ENCODE results near the gene SALL4. TPM values are rescaled to one million over a fixed set of nuclear protein-coding genes. Genes with fewer than 3 reads are reported as not detected.
"Not testable (repeated sequence)": the region's sequence is repeated elsewhere in the genome, so short reads cannot be mapped to it uniquely, and the experiment has no call there.

Gene SALL4
- total and polyA plus RNA-seq, 4 donors, result 0.06 to 3.8 (median 0.43) TPM

- no peaks in the 10 kb centered on the region for H3K4me1 ChIP-seq (ENCODE audit: control insufficient read depth in 5 of 5, insufficient read depth in 5 of 5, low read length in 5 of 5)
- H3K27ac ChIP-seq (ENCODE audit: low read depth in 1 of 2, low read length in 1 of 2), result no peak overlapping the region
- no peaks in the 10 kb centered on the region for H3K36me3 ChIP-seq (ENCODE audit: control insufficient read depth in 4 of 4, insufficient read depth in 4 of 4, low read length in 4 of 4)
- no peak for TF ChIP-seq CTCF (IDR thresholded peaks at IDR 0.05; ENCODE audit: control extremely low read depth, extremely low read depth)
- H3K4me3 ChIP-seq, result peak overlapping the region; percentile 1
- 30 to 37% methylated on average over 15 to 16 of the region's 16 CpGs for WGBS, 2 donors
- ATAC-seq (ENCODE audit: insufficient read depth, low FRiP score) (no peak), DNase-seq (peak in 2 of 3 donors; percentile 17 to 25)
- no peak overlapping the region for H3K9ac ChIP-seq (ENCODE audit: insufficient read depth in 1 of 2, low read length in 2 of 2)
- H3K27me3 ChIP-seq (ENCODE audit: control insufficient read depth in 3 of 3, insufficient read depth in 3 of 3, low read length in 2 of 3), result no peaks in the 10 kb centered on the region
- H3K9me3 ChIP-seq (ENCODE audit: control insufficient read depth in 4 of 4, insufficient read depth in 3 of 4, low read length in 3 of 4), result no peaks in the 10 kb centered on the region
These were observed 33.4 kb downstream of the SALL4 start for GRCh38 chr20:51768759-51769517.

- Histone ChIP-seq H3K27me3 (ENCODE audit: control insufficient read depth in 3 of 3, insufficient read depth in 3 of 3, low read length in 2 of 3) (no peaks in the 10 kb centered on the region), H3K4me1 (ENCODE audit: control insufficient read depth in 5 of 5, insufficient read depth in 5 of 5, low read length in 5 of 5) (no peaks in the 10 kb centered on the region), H3K27ac (ENCODE audit: low read depth in 1 of 2, low read length in 1 of 2) (peak within 1 kb of the TSS in 1 of 2 donors; percentile 74), H3K9me3 (ENCODE audit: control insufficient read depth in 4 of 4, insufficient read depth in 3 of 4, low read length in 3 of 4) (no peaks in the 10 kb centered on the region), H3K36me3 (ENCODE audit: control insufficient read depth in 4 of 4, insufficient read depth in 4 of 4, low read length in 4 of 4) (no peaks in the 10 kb centered on the region), H3K4me3 (peak within 1 kb of the TSS; percentile 75), H3K9ac (ENCODE audit: insufficient read depth in 1 of 2, low read length in 2 of 2) (peak within 1 kb of the TSS; percentile 46 to 82)
- DNase-seq (peak; percentile 34 to 48 (median 37)), ATAC-seq (ENCODE audit: insufficient read depth, low FRiP score) (peak; percentile 7)
- 1% methylated on average over 47 to 130 of the region's 131 CpGs for WGBS, 2 donors
- TF ChIP-seq CTCF (IDR thresholded peaks at IDR 0.05; ENCODE audit: control extremely low read depth, extremely low read depth), result no peak
These were observed 34.2 kb downstream of the SALL4 start, which contains the start of gene ATP9A for GRCh38 chr20:51767867-51768758. TSS of gene ATP9A (minus strand) at chr20:51768390. CDS start at chr20:51768369, 21 bp downstream.

GRCh38 chr20:51766994-51767866 is 35.1 kb downstream of the SALL4 start:
- Histone ChIP-seq H3K27me3 (ENCODE audit: control insufficient read depth in 3 of 3, insufficient read depth in 3 of 3, low read length in 2 of 3) (no peaks in the 10 kb centered on the region), H3K27ac (ENCODE audit: low read depth in 1 of 2, low read length in 1 of 2) (peak overlapping the region in 1 of 2 donors; percentile 74), H3K4me1 (ENCODE audit: control insufficient read depth in 5 of 5, insufficient read depth in 5 of 5, low read length in 5 of 5) (no peaks in the 10 kb centered on the region), H3K9ac (ENCODE audit: insufficient read depth in 1 of 2, low read length in 2 of 2) (peak overlapping the region; percentile 46 to 82), H3K9me3 (ENCODE audit: control insufficient read depth in 4 of 4, insufficient read depth in 3 of 4, low read length in 3 of 4) (no peaks in the 10 kb centered on the region), H3K4me3 (peak overlapping the region; percentile 75), H3K36me3 (ENCODE audit: control insufficient read depth in 4 of 4, insufficient read depth in 4 of 4, low read length in 4 of 4) (no peaks in the 10 kb centered on the region)
- DNase-seq (peak; percentile 56 to 78 (median 75)), ATAC-seq (ENCODE audit: insufficient read depth, low FRiP score) (peak; percentile 93)
- TF ChIP-seq CTCF (IDR thresholded peaks at IDR 0.05; ENCODE audit: control extremely low read depth, extremely low read depth), result no peak
- WGBS, 2 donors, result 1% methylated on average over 53 to 61 of the region's 61 CpGs

- DNase-seq, result not testable (repeated sequence)
These were observed 36.9 kb downstream of the SALL4 start for GRCh38 chr20:51765381-51765780.

More at GRCh38 chr20:51765381-51765780, 36.9 kb downstream of the SALL4 start:
- H3K9ac ChIP-seq (ENCODE audit: insufficient read depth in 1 of 2, low read length in 2 of 2); H3K27me3 ChIP-seq (ENCODE audit: control insufficient read depth in 3 of 3, insufficient read depth in 3 of 3, low read length in 2 of 3); H3K4me3 ChIP-seq; H3K9me3 ChIP-seq (ENCODE audit: control insufficient read depth in 4 of 4, insufficient read depth in 3 of 4, low read length in 3 of 4); ATAC-seq (ENCODE audit: insufficient read depth, low FRiP score); H3K4me1 ChIP-seq (ENCODE audit: control insufficient read depth in 5 of 5, insufficient read depth in 5 of 5, low read length in 5 of 5); H3K27ac ChIP-seq (ENCODE audit: low read depth in 1 of 2, low read length in 1 of 2); H3K36me3 ChIP-seq (ENCODE audit: control insufficient read depth in 4 of 4, insufficient read depth in 4 of 4, low read length in 4 of 4): not testable (repeated sequence)
- WGBS, 2 donors, result 88 to 89% methylated on average over 10 of the region's 10 CpGs
